WTC11 (cell line): ENCODE data around the gene NRAP. TPM values are rescaled to one million over a fixed set of nuclear protein-coding genes. Genes with fewer than 3 reads are reported as not detected.
A peak's percentile ranks its signal among the peaks of the same experiment; 100 is the strongest.

Experiments
- ATAC-seq: fragments of 200-7000 bp; cut with Tn5 transposase; 2 replicates; pipeline ENCODE4 v1.10.0; 2021; ENCODE audit warnings: mild to moderate bottlenecking, moderate library complexity
- CTCF ChIA-PET: fragments of 300-600 bp; sonication (Branson Sonifier 250); formaldehyde crosslinking; loops from one replicate; lab custom pipeline; 2021; ENCODE audit warnings: antibody characterized with exemption; lab: Charles Lee
- POLR2A ChIA-PET: fragments of 350-600 bp; sonication (Branson Sonifier 250); formaldehyde crosslinking; loops from one replicate; lab custom pipeline; 2021; ENCODE audit warnings: antibody characterized with exemption; lab: Charles Lee
- DNase-seq: peaks from one replicate; pipeline ENCODE4 v3.0.0; 2021; ENCODE audit warnings: low spot score
- H3K27ac Mint-ChIP-seq: 2 replicates; pipeline ENCODE4 v1.8.0; 2021; ENCODE audit warnings: mixed read lengths
- H3K27me3 Mint-ChIP-seq: 2 replicates; pipeline ENCODE4 v1.8.0; 2021; ENCODE audit warnings: low read depth, mild to moderate bottlenecking, moderate library complexity, mixed read lengths
- H3K36me3 Mint-ChIP-seq: 2 replicates; pipeline ENCODE4 v1.8.0; 2021; ENCODE audit warnings: mixed read lengths
- H3K4me1 Mint-ChIP-seq: 2 replicates; pipeline ENCODE4 v1.8.0; 2022; ENCODE audit warnings: mixed read lengths
- H3K4me3 Mint-ChIP-seq: 2 replicates; pipeline ENCODE4 v1.8.0; 2021; ENCODE audit warnings: mild to moderate bottlenecking, moderate library complexity, mixed read lengths
- H3K9me3 Mint-ChIP-seq: 2 replicates; pipeline ENCODE4 v1.8.0; 2021; ENCODE audit warnings: mixed read lengths
- AFF4 ChIP-seq: sonication (generic); formaldehyde crosslinking; IDR thresholded peaks from 2 replicates; pipeline ENCODE4 v1.8.1; 2023; ENCODE audit warnings: mild to moderate bottlenecking, missing genetic modification reagents, borderline replicate concordance
- ARID4B ChIP-seq: sonication (generic); formaldehyde crosslinking; IDR thresholded peaks from 2 replicates; pipeline ENCODE4 v1.8.0; 2023; ENCODE audit warnings: missing genetic modification reagents, mild to moderate bottlenecking, borderline replicate concordance
- CTCF ChIP-seq: fragments of 200-600 bp; IDR thresholded peaks from 2 replicates; pipeline ENCODE4 v1.8.0; 2022; ENCODE audit warnings: antibody characterized with exemption
- ETV6 ChIP-seq: sonication (generic); formaldehyde crosslinking; IDR thresholded peaks from 2 replicates; pipeline ENCODE4 v1.8.1; 2022; ENCODE audit warnings: mild to moderate bottlenecking, missing genetic modification reagents
- FOXK1 ChIP-seq: sonication (generic); formaldehyde crosslinking; IDR thresholded peaks from 2 replicates; pipeline ENCODE4 v1.8.0; 2022; ENCODE audit warnings: mild to moderate bottlenecking, moderate library complexity, missing genetic modification reagents
- GABPB1 ChIP-seq: sonication (generic); formaldehyde crosslinking; IDR thresholded peaks from 2 replicates; pipeline ENCODE4 v1.8.1; 2023; ENCODE audit warnings: mild to moderate bottlenecking, missing genetic modification reagents
- IRF1 ChIP-seq: sonication (generic); formaldehyde crosslinking; IDR thresholded peaks from 2 replicates; pipeline ENCODE4 v1.8.0; 2023; ENCODE audit warnings: missing genetic modification reagents
- JAZF1 ChIP-seq: fragments of 250-450 bp; sonication (Bioruptor Pico); IDR thresholded peaks from 2 replicates; pipeline ENCODE4 v1.9.0; 2021; ENCODE audit warnings: moderate library complexity, mild to moderate bottlenecking, inconsistent platforms
- JUN ChIP-seq: sonication (generic); formaldehyde crosslinking; IDR thresholded peaks from 2 replicates; pipeline ENCODE4 v1.8.0; 2023; ENCODE audit warnings: mild to moderate bottlenecking, missing genetic modification reagents
- MYBL2 ChIP-seq: sonication (generic); formaldehyde crosslinking; IDR thresholded peaks from 2 replicates; pipeline ENCODE4 v1.8.1; 2023; ENCODE audit warnings: mild to moderate bottlenecking, moderate library complexity, missing genetic modification reagents
- NR3C1 ChIP-seq: sonication (generic); formaldehyde crosslinking; conservative IDR thresholded peaks from 2 replicates; pipeline ENCODE4 v1.8.1; 2023; ENCODE audit warnings: low read depth, mild to moderate bottlenecking, missing genetic modification reagents
- RELA ChIP-seq: sonication (generic); formaldehyde crosslinking; IDR thresholded peaks from 2 replicates; pipeline ENCODE4 v1.8.1; 2022; ENCODE audit warnings: missing genetic modification reagents, mild to moderate bottlenecking, borderline replicate concordance
- SMAD3 ChIP-seq: sonication (generic); formaldehyde crosslinking; IDR thresholded peaks from 2 replicates; pipeline ENCODE4 v1.8.0; 2022; ENCODE audit warnings: missing genetic modification reagents, mild to moderate bottlenecking, borderline replicate concordance
- SMAD4 ChIP-seq: sonication (generic); formaldehyde crosslinking; IDR thresholded peaks from 2 replicates; pipeline ENCODE4 v1.8.0; 2022; ENCODE audit warnings: mild to moderate bottlenecking, missing genetic modification reagents
- TP53 ChIP-seq: sonication (generic); formaldehyde crosslinking; IDR thresholded peaks from 2 replicates; pipeline ENCODE4 v1.8.1; 2023; ENCODE audit warnings: mild to moderate bottlenecking, missing genetic modification reagents
- USF1 ChIP-seq: sonication (generic); formaldehyde crosslinking; IDR thresholded peaks from 2 replicates; pipeline ENCODE4 v1.8.0; 2022; ENCODE audit warnings: mild to moderate bottlenecking, missing genetic modification reagents
- ZNF512 ChIP-seq: sonication (generic); formaldehyde crosslinking; IDR thresholded peaks from 2 replicates; pipeline ENCODE4 v1.8.1; 2022; ENCODE audit warnings: missing genetic modification reagents, borderline replicate concordance
- ZNF532 ChIP-seq: fragments of 250-450 bp; sonication (Bioruptor Pico); IDR thresholded peaks from 2 replicates; pipeline ENCODE4 v1.9.0; 2021; ENCODE audit warnings: mild to moderate bottlenecking, borderline replicate concordance
- total RNA-seq: library from RNA; stranded (reverse); gene quantifications from 3 replicates; pipeline ENCODE4 v1.2.3, GENCODE V29; 2021

The NRAP gene
- total RNA-seq, 1 experiment from 2014 or later: not detected

GRCh38 chr10:113709221-113709838 lies 45.5 kb upstream of the NRAP start:
- Mint-ChIP-seq H3K27ac (0 out of 2 replicates have a peak overlapping the region, but pooled peaks have one; percentile 34), H3K4me1 (peaks cover 80% of the 10 kb centered on the region), H3K4me3 (no peak overlapping the region), H3K36me3 (no peaks in the 10 kb centered on the region), H3K9me3 (no peaks in the 10 kb centered on the region; the same call in 1 of the 2 replicates), H3K27me3 (peaks cover 10% of the 10 kb centered on the region)
- CTCF ChIA-PET: interaction anchor here (0.9 to 2.3 kb wide), 2 partner anchors 30 to 378 kb away, joined by 3 to 8 read pairs; no protein-coding TSS in a partner anchor
- ATAC-seq: peak; percentile 9; the same call in 1 of the 2 replicates
- POLR2A ChIA-PET: no interaction called here
- no peak for DNase-seq
- TF ChIP-seq ETV6 (CRISPR knock-in tag) (no peak), TP53 (CRISPR knock-in tag) (no peak), RELA (CRISPR knock-in tag) (no peak), JAZF1 (CRISPR knock-in tag) (no peak), FOXK1 (no peak), JUN (CRISPR knock-in tag) (no peak), SMAD3 (CRISPR knock-in tag) (no peak), MYBL2 (CRISPR knock-in tag) (no peak), ARID4B (CRISPR knock-in tag) (no peak), SMAD4 (no peak), ZNF532 (CRISPR knock-in tag) (no peak), ZNF512 (CRISPR knock-in tag) (no peak), USF1 (no peak), NR3C1 (CRISPR knock-in tag) (no peak), GABPB1 (CRISPR knock-in tag) (no peak), AFF4 (CRISPR knock-in tag) (no peak), CTCF (no peak), IRF1 (CRISPR knock-in tag) (no peak)
